HS-5 (cell line): ENCODE data around the gene CELA3A.
"Not testable (repeated sequence)": the region's sequence is repeated elsewhere in the genome, so short reads cannot be mapped to it uniquely, and the experiment has no call there.

ENCODE experiments used
- DNase-seq: peaks from one replicate; pipeline ENCODE4 v3.0.0-alpha.2; 2012; ENCODE audit warnings: low read depth

Gene CELA3A

DNA sequence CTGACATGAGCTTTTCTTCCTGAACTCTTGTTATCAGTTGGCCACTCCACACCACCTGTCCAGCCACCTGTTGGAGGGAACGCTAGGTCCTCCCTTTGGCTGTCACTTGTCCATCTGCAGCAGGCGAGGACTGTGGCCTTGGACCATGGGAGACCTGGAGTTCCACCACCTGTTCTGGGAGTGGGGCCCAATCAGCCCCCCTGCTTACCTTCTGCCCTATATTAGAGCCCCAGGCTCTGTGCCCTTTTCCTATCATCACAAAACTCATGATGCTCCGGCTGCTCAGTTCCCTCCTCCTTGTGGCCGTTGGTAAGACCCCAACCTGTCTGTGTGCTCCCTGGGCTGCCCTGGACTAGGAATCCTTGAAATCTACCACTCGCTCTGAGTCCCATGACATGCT, at the start of gene CELA3A:
Gene CELA3A (plus strand): TSS at position 249 of the 400 bp plus-strand sequence. CDS start 18 bp downstream, at position 267.
- no peak for DNase-seq

DNA sequence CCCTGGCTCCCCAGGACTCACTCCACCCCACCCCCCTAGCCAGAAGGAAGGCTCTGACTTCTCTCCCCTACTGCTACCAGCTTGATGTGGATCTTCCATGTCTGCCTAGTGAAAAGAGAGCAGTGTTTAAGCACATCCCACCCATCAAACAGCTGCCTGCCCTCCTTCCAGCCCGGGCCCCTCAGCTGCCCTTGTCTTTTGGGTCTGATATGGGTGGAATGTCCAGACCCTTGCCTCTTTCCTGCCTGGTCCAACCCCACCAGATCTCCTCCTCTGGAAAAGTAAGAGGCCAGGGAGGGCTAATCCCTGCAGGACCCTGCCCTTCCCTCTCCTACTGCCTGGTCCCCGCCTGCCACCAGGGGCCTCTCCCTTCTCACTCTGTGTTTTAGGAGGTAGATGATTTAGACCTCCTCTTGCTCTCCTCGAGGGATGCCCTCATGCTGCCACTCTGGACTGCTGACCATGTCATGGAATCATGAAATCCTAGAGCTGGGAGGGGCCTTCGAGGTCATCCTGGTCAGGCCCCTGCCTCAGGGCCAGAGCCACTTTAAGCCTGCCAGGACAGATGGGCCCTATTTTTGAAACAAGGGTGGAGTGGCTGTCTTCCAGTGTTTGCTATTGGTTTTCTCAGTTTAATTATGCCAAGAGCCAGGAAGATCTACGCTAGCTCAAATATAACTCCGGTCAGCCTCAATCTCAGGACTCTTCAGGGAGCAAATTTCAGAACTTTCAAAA, 48.5 kb upstream of the CELA3A start:
- no peak for DNase-seq

GRCh38 chr1:21955058-21955457, 46.4 kb upstream of the CELA3A start:
- no peak for DNase-seq

DNA sequence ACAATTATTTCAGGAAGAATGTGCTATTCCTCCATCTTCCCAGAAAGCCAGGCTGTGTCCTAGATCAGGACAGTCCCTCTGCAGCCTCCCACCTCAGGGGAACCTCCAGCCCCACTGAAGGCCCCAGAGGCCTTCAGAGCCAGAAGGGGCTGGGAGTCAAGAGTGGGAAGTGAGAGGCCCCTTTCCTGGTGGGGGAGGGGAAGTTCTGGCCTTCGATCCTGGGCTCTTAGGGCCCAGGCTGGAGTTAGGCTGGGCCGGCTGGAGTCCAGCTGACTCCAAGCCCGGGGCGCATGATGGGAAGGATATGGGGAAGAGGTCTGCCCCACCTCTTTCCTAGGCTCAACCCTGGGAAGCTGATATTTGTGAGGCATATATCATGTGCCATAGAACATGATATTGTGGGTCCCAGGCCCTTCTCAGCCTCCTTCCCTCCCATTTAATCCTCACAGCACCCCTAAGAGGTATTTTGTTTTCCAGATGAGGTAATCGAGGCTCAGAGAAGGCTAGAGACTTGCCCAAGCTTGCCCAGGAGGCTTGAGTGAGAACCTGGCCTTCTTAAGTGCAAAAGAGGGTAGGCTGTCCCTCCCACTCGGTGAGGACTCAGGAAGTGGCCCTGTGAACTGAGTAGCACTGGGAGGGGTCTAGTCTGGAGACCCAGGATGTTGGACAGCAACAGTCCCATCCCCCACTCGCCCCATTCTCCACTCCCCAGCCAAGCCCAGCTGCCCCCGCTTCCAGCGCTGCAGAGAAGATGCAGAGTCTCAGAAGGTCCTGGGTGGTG, 45.8 kb upstream of the CELA3A start:
- no peak for DNase-seq

- DNase-seq = no peak
Measured at GRCh38 chr1:21956720-21957552, 44.5 kb upstream of the CELA3A start.

DNA sequence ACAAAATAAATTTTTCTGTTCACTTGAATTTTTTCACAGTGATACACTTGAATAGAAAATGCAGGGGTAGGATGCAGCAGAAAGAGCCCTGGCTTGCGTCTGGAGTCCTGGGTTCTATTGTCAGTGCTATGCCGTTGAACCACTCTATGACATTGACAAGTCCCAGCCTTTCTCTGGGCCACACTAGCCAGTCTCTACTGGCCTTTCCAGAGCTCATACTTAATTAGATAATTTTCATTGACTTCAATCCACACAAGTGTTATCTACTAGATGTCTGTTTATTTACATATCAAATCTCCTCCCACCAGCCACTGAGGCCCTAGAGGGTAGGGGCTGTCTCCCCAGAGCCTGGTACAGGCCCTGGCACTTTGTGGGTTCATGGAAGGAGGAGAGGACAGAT, 40.1 kb upstream of the CELA3A start:
- DNase-seq = no peak

DNA sequence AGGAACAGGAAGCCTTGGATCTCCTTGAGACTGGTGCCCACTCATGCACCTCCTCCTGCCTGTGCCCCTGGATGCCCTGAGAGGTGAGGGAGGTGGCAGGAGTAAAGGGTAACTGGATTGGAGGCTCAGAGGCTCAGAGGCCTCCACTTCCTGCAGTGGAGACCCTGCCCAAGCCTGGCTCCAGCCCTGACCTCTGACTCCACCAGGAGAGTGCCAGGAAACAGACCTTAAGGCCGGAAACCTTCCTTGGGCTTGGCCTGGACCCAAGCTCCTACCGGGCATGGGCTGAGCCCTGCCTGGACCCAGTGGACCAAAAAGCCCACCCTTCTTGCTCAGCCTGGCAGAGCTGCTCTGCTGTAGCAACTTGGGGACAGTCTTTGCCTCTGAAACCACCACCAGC, 39.7 kb upstream of the CELA3A start:
- DNase-seq = no peak

- DNase-seq = no peak
Measured at GRCh38 chr1:21963477-21964217, 37.8 kb upstream of the CELA3A start.

- DNase-seq = peak; percentile 69
Measured at GRCh38 chr1:21966247-21967000, 35.0 kb upstream of the CELA3A start.

DNA sequence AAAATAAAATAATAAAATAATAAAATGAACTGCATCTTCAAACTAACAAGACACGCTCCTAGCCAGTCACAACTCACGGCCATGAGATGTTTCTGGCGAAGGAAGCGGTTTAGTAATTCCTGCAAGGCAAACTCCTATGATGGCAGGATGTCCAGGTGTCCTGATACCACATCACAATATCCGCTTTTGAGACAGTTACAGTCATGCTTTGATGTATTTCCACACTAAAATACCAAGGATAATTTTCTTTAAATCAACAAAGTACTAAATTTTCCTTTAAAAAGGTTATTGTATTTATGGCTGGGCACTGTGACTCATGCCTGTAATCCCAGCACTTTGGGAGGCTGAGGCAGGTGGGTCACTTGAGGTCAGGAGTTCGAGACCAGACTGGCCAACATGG, 34.2 kb upstream of the CELA3A start:
- DNase-seq = not testable (repeated sequence)

GRCh38 chr1:21969066-21969465, 32.4 kb upstream of the CELA3A start:
- DNase-seq = not testable (repeated sequence)

DNA sequence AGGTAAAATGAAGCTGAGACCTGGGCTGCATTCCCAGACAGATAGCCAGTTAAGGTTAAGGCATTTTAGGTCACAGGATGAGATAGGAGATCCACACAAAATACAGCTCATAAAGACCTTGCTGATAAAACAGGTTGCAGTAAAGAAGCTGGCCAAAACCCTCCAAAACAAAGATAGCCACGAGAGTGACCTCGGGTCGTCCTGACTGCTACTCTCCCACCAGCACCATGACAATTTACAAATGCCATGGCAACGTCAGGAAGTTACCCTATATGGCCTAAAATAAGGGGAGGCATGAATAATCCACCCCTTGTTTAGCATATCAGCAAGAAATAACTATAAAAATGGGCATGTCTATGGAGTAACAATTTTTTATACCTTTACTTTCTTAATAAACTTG, 30.9 kb upstream of the CELA3A start:
- not testable (repeated sequence) for DNase-seq

- DNase-seq = not testable (repeated sequence)
Measured at GRCh38 chr1:21972973-21973441, 28.4 kb upstream of the CELA3A start.

- not testable (repeated sequence) for DNase-seq
Measured at GRCh38 chr1:21973948-21974347, 27.5 kb upstream of the CELA3A start.

- DNase-seq = not testable (repeated sequence)
Measured at GRCh38 chr1:21974699-21975098, 26.8 kb upstream of the CELA3A start.

- not testable (repeated sequence) for DNase-seq
Measured at GRCh38 chr1:21975296-21975695, 26.2 kb upstream of the CELA3A start.

GRCh38 chr1:21976703-21977239, 24.7 kb upstream of the CELA3A start, which contains the start of gene CELA3B:
Gene CELA3B (plus strand): TSS chr1:21977022. CDS start chr1:21977040, 18 bp downstream.
- DNase-seq = not testable (repeated sequence)

DNA sequence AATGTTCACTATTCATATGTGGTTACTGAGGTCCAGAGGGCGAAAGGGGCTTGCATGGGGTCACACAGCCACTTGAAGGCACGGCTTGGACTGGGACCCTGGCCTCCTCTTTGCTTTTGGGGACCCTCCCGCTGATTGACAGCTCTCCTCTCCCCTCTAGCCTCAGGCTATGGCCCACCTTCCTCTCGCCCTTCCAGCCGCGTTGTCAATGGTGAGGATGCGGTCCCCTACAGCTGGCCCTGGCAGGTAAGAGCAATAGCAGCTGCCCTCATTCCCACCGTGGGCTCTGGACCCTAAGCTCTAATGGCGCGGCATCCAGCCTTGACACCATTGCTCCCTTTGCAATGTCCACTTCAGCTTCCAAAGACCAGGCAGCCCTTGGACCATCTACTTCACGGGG, 23.2 kb upstream of the CELA3A start:
- DNase-seq = not testable (repeated sequence)

DNA sequence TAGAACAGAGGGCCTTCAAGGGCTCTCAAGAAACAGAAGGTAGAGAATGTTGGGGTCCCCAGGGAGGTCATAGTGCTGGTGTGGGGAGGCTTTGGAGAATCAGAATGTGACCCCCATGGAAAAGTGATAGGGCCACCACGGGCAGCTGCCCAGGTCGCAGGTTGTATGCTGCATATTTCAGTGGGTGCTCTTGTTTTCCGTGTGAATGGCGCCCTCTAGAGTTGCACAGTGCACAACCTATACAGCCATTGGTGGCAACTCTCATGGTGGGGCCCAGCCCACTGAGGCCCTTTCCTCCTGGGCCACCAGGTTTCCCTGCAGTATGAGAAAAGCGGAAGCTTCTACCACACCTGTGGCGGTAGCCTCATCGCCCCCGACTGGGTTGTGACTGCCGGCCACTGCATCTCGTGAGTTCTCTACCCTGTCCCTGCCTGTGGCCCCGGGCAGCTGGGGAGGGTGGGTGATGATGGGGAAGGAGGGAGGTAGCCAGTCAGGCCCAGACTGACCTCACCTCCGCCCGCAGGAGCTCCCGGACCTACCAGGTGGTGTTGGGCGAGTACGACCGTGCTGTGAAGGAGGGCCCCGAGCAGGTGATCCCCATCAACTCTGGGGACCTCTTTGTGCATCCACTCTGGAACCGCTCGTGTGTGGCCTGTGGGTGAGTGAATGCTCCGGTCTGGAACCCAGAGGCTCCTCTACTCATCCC, 20.8 kb upstream of the CELA3A start:
- not testable (repeated sequence) for DNase-seq

GRCh38 chr1:21981253-21981652, 20.2 kb upstream of the CELA3A start:
- not testable (repeated sequence) for DNase-seq
